Uterus (tissue), 2 donors: ENCODE measurements around the gene CP.

Experiments
- POLR2A ChIP-seq, 2 donors: fragments of 450-650 bp; IDR thresholded peaks; one replicate each; pipeline ENCODE4 v1.6.1; 2016; ENCODE audit warnings: antibody characterized with exemption in 2 of 2, mild to moderate bottlenecking in 1 of 2, moderate library complexity in 1 of 2
- TF ChIP-seq, protein P1 (sequence below), 4 experiments: fragments of 200-600 bp in 2 of 4; fragments of 450-650 bp in 2 of 4; sonication (generic) in 2 of 4; IDR thresholded peaks; one replicate each; pipeline ENCODE4 v1.5.1; 2016 to 2019; ENCODE audit warnings: antibody characterized with exemption in 4 of 4, mild to moderate bottlenecking in 2 of 4, moderate library complexity in 1 of 4

GRCh38 chr3:149150436-149150835, 71.2 kb downstream of the CP start:
- no peak for TF ChIP-seq POLR2A (IDR thresholded peaks at IDR 0.05)
- TF ChIP-seq, protein P1, sequence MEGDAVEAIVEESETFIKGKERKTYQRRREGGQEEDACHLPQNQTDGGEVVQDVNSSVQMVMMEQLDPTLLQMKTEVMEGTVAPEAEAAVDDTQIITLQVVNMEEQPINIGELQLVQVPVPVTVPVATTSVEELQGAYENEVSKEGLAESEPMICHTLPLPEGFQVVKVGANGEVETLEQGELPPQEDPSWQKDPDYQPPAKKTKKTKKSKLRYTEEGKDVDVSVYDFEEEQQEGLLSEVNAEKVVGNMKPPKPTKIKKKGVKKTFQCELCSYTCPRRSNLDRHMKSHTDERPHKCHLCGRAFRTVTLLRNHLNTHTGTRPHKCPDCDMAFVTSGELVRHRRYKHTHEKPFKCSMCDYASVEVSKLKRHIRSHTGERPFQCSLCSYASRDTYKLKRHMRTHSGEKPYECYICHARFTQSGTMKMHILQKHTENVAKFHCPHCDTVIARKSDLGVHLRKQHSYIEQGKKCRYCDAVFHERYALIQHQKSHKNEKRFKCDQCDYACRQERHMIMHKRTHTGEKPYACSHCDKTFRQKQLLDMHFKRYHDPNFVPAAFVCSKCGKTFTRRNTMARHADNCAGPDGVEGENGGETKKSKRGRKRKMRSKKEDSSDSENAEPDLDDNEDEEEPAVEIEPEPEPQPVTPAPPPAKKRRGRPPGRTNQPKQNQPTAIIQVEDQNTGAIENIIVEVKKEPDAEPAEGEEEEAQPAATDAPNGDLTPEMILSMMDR (IDR thresholded peaks at IDR 0.05): no peak
